ENCODE results near the gene UBE3C.
A peak's percentile ranks its signal among the peaks of the same experiment; 100 is the strongest.

The UBE3C gene

GRCh38 chr7:157306846-157307838, 168.4 kb downstream of the UBE3C start:
- no peak for TF ChIP-seq RAD21 (IDR thresholded peaks at IDR 0.05; ENCODE audit: low read depth)
- TF ChIP-seq TAF1 (IDR thresholded peaks at IDR 0.05; ENCODE audit: low read depth): no peak
- no peak for TF ChIP-seq NFIC (IDR thresholded peaks at IDR 0.05)
- no peak for TF ChIP-seq CEBPB (IDR thresholded peaks at IDR 0.05)
- TF ChIP-seq, protein P1, sequence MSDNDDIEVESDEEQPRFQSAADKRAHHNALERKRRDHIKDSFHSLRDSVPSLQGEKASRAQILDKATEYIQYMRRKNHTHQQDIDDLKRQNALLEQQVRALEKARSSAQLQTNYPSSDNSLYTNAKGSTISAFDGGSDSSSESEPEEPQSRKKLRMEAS (IDR thresholded peaks at IDR 0.05): no peak
- no peak for TF ChIP-seq FOXM1 (IDR thresholded peaks at IDR 0.05; ENCODE audit: borderline replicate concordance, low read depth)
- no peak for TF ChIP-seq EGR1 (IDR thresholded peaks at IDR 0.05)
- TF ChIP-seq CREB1 (IDR thresholded peaks at IDR 0.05; ENCODE audit: low read depth): no peak
- TF ChIP-seq TCF12 (IDR thresholded peaks at IDR 0.05; ENCODE audit: low read depth): no peak
- TF ChIP-seq YY1 (IDR thresholded peaks at IDR 0.05; ENCODE audit: low read depth): no peak
- no peak for TF ChIP-seq TEAD4 (IDR thresholded peaks at IDR 0.05)
- TF ChIP-seq ZBTB7A (IDR thresholded peaks at IDR 0.05; ENCODE audit: low read depth): no peak
- TF ChIP-seq REST (IDR thresholded peaks at IDR 0.05; ENCODE audit: low read depth): no peak
- TF ChIP-seq EP300 (IDR thresholded peaks at IDR 0.05; ENCODE audit: borderline replicate concordance): no peak
- no peak for TF ChIP-seq USF1 (IDR thresholded peaks at IDR 0.05)

GRCh38 chr7:157309988-157310668, 171.4 kb downstream of the UBE3C start:
- 0 out of 2 replicates have a peak, but pooled peaks have one; percentile 17 for TF ChIP-seq YY1 (IDR thresholded peaks at IDR 0.05; ENCODE audit: low read depth)
- no peak; the same call in 1 of the 2 replicates for TF ChIP-seq EP300 (IDR thresholded peaks at IDR 0.05; ENCODE audit: borderline replicate concordance)
- peak; percentile 60; the same call in 1 of the 2 replicates for TF ChIP-seq TEAD4 (IDR thresholded peaks at IDR 0.05)
- TF ChIP-seq, protein P1 (IDR thresholded peaks at IDR 0.05): no peak
- no peak for TF ChIP-seq CEBPB (IDR thresholded peaks at IDR 0.05)

DNA sequence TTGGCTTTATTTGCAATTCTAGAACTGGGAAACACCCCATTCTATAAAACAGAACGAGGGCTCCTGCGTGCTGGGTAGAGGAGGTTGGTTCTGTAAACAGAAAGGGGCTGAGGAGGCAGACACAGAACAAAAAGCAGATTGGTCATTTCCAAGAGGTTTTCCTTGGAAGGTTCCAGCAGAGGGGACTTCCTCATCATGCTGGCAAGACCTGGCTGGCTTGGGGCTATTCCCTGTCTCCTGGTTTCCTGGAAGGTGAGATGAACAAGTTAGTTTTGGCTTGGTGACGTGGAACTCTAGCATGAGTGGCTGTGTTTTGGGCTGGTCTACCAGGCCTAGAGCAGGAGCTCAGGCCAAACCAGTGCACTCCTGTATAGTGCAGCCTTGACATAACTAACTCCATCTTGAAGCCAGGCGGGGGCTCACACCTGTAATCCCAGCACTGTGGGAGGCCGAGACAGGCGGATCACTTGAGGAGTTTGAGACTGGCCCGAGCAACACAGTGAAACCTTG, 172.0 kb downstream of the UBE3C start:
- no peak for TF ChIP-seq CEBPB (IDR thresholded peaks at IDR 0.05)
- TF ChIP-seq NFIC (IDR thresholded peaks at IDR 0.05): no peak
- no peak for TF ChIP-seq TCF12 (IDR thresholded peaks at IDR 0.05; ENCODE audit: low read depth)
- no peak for TF ChIP-seq YY1 (IDR thresholded peaks at IDR 0.05; ENCODE audit: low read depth)
- no peak for TF ChIP-seq TAF1 (IDR thresholded peaks at IDR 0.05; ENCODE audit: low read depth)
- no peak for TF ChIP-seq FOXM1 (IDR thresholded peaks at IDR 0.05; ENCODE audit: borderline replicate concordance, low read depth)
- no peak for TF ChIP-seq REST (IDR thresholded peaks at IDR 0.05; ENCODE audit: low read depth)
- no peak for TF ChIP-seq CREB1 (IDR thresholded peaks at IDR 0.05; ENCODE audit: low read depth)
- TF ChIP-seq EGR1 (IDR thresholded peaks at IDR 0.05): no peak
- TF ChIP-seq ZBTB7A (IDR thresholded peaks at IDR 0.05; ENCODE audit: low read depth): no peak
- TF ChIP-seq, protein P1 (IDR thresholded peaks at IDR 0.05): no peak
- no peak for TF ChIP-seq TEAD4 (IDR thresholded peaks at IDR 0.05)
- no peak for TF ChIP-seq EP300 (IDR thresholded peaks at IDR 0.05; ENCODE audit: borderline replicate concordance)
- TF ChIP-seq USF1 (IDR thresholded peaks at IDR 0.05): no peak

DNA sequence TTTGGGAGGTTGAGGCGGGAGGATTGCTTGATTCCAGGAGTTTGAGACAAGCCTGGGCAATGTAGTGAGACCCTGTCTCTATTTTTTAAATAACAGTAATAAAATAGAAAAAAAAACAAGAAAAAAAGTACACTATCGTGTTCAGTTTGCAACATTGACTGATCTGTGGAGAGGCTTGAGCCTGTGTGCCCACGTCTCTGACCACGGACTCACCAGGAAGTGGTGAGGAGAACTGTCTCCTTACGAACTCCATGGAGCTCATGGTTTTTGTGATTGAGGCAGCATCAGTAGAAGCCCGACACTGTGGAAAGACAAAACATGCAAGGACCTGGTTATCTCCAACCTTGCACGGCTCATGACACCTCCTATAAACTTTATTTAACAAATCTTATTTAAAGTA, 174.2 kb downstream of the UBE3C start:
- no peak for TF ChIP-seq NFIC (IDR thresholded peaks at IDR 0.05)
- TF ChIP-seq CREB1 (IDR thresholded peaks at IDR 0.05; ENCODE audit: low read depth): no peak
- TF ChIP-seq CEBPB (IDR thresholded peaks at IDR 0.05): no peak
- no peak for TF ChIP-seq USF1 (IDR thresholded peaks at IDR 0.05)
- no peak for TF ChIP-seq TCF12 (IDR thresholded peaks at IDR 0.05; ENCODE audit: low read depth)
- no peak for TF ChIP-seq YY1 (IDR thresholded peaks at IDR 0.05; ENCODE audit: low read depth)
- TF ChIP-seq, protein P1 (IDR thresholded peaks at IDR 0.05): no peak
- TF ChIP-seq TAF1 (IDR thresholded peaks at IDR 0.05; ENCODE audit: low read depth): no peak
- no peak for TF ChIP-seq REST (IDR thresholded peaks at IDR 0.05; ENCODE audit: low read depth)
- TF ChIP-seq ZBTB7A (IDR thresholded peaks at IDR 0.05; ENCODE audit: low read depth): no peak
- no peak for TF ChIP-seq EP300 (IDR thresholded peaks at IDR 0.05; ENCODE audit: borderline replicate concordance)
- TF ChIP-seq EGR1 (IDR thresholded peaks at IDR 0.05): no peak
- no peak for TF ChIP-seq FOXM1 (IDR thresholded peaks at IDR 0.05; ENCODE audit: borderline replicate concordance, low read depth)
- TF ChIP-seq TEAD4 (IDR thresholded peaks at IDR 0.05): no peak
- TF ChIP-seq RAD21 (IDR thresholded peaks at IDR 0.05; ENCODE audit: low read depth): no peak

All from Ishikawa (cell line).